GM21825 (cell line): Measurements from ENCODE around the gene CROCC2.

Experiments used
- ATAC-seq: cut with Tn5 transposase; IDR thresholded peaks from one replicate; pipeline ENCODE4 v1.9.1; 2021; ENCODE audit warnings: mild to moderate bottlenecking, moderate library complexity; ENCODE audit not compliant: unreplicated experiment

Gene CROCC2

GRCh38 chr2:241008711-241009121 is 102.6 kb downstream of the CROCC2 start:
- ATAC-seq: no peak

- no peak for ATAC-seq
Observed at GRCh38 chr2:241009191-241009590, 103.1 kb downstream of the CROCC2 start.

GRCh38 chr2:241009601-241010530 is 103.7 kb downstream of the CROCC2 start:
- no peak for ATAC-seq

GRCh38 chr2:241010531-241011295 is 104.6 kb downstream of the CROCC2 start:
- no peak for ATAC-seq

- ATAC-seq: no peak
Observed at GRCh38 chr2:241011296-241011600, 105.1 kb downstream of the CROCC2 start.

- no peak for ATAC-seq
Observed at GRCh38 chr2:241011751-241012510, 105.8 kb downstream of the CROCC2 start.

GRCh38 chr2:241014224-241014623 is 108.1 kb downstream of the CROCC2 start:
- ATAC-seq: no peak

GRCh38 chr2:241014764-241015163 is 108.6 kb downstream of the CROCC2 start:
- no peak for ATAC-seq

- ATAC-seq: no peak
Observed at GRCh38 chr2:241015439-241015838, 109.3 kb downstream of the CROCC2 start.

- ATAC-seq: no peak
Observed at GRCh38 chr2:241017228-241017940, 111.2 kb downstream of the CROCC2 start.

GRCh38 chr2:241018051-241018891 is 112.1 kb downstream of the CROCC2 start:
- ATAC-seq: no peak

- ATAC-seq: no peak
Observed at GRCh38 chr2:241019441-241020139, 113.5 kb downstream of the CROCC2 start.

GRCh38 chr2:241020201-241020600 is 114.1 kb downstream of the CROCC2 start:
- no peak for ATAC-seq

GRCh38 chr2:241020629-241021190 is 114.6 kb downstream of the CROCC2 start:
- no peak for ATAC-seq

- no peak for ATAC-seq
Observed at GRCh38 chr2:241025639-241026038, 119.5 kb downstream of the CROCC2 start.

GRCh38 chr2:241029599-241030332 is 123.6 kb downstream of the CROCC2 start:
- no peak for ATAC-seq

GRCh38 chr2:241030333-241030680 is 124.2 kb downstream of the CROCC2 start:
- ATAC-seq: no peak

- ATAC-seq: no peak
Observed at GRCh38 chr2:241030883-241031282, 124.7 kb downstream of the CROCC2 start.
